ENCODE measurements around the gene FGF3.
A peak's percentile ranks its signal among the peaks of the same experiment; 100 is the strongest.

The FGF3 gene

GRCh38 chr11:69843529-69843921, 24.3 kb upstream of the FGF3 start:
- no peak for DNase-seq

- no peak for DNase-seq
Measured at GRCh38 chr11:69842746-69843528, 23.7 kb upstream of the FGF3 start.

GRCh38 chr11:69841859-69842698, 22.9 kb upstream of the FGF3 start:
- DNase-seq, result no peak

GRCh38 chr11:69841170-69841858, 22.1 kb upstream of the FGF3 start:
- no peak for DNase-seq

GRCh38 chr11:69840371-69841169, 21.4 kb upstream of the FGF3 start:
- DNase-seq, result peak; percentile 17

GRCh38 chr11:69839516-69839915, 20.3 kb upstream of the FGF3 start:
- DNase-seq, result no peak

- no peak for DNase-seq
Measured at GRCh38 chr11:69837791-69838190, 18.6 kb upstream of the FGF3 start.

GRCh38 chr11:69836401-69836800, 17.2 kb upstream of the FGF3 start:
- no peak for DNase-seq

GRCh38 chr11:69834811-69835800, 15.9 kb upstream of the FGF3 start:
- peak; percentile 79 for DNase-seq

- no peak for DNase-seq
Measured at GRCh38 chr11:69834251-69834650, 15.0 kb upstream of the FGF3 start.

- peak; percentile 56 for DNase-seq
Measured at GRCh38 chr11:69832561-69833413, 13.6 kb upstream of the FGF3 start.

GRCh38 chr11:69831985-69832384, 12.8 kb upstream of the FGF3 start:
- no peak for DNase-seq

GRCh38 chr11:69830086-69830485, 10.9 kb upstream of the FGF3 start:
- DNase-seq, result no peak

- no peak for DNase-seq
Measured at GRCh38 chr11:69828971-69829344, 9.7 kb upstream of the FGF3 start.

GRCh38 chr11:69828276-69828970, 9.2 kb upstream of the FGF3 start:
- peak; percentile 52 for DNase-seq

GRCh38 chr11:69826773-69827172, 7.6 kb upstream of the FGF3 start:
- DNase-seq, result no peak

- peak; percentile 24 for DNase-seq
Measured at GRCh38 chr11:69825941-69826340, 6.7 kb upstream of the FGF3 start.

- DNase-seq, result no peak
Measured at GRCh38 chr11:69825037-69825834, 6.0 kb upstream of the FGF3 start.

All from eye (tissue), 1 donor.